H9 (cell line): ENCODE results near the gene TBC1D20. TPM values are rescaled to one million over a fixed set of nuclear protein-coding genes. Genes with fewer than 3 reads are reported as not detected.

Experiments
- DNase-seq: peaks from one replicate; pipeline ENCODE4 v3.0.0-alpha.2; 2017
- H2AFZ ChIP-seq: one replicate; pipeline ENCODE4 v1.6.1; 2013; ENCODE audit warnings: mild to moderate bottlenecking, low read length, control low read depth, moderate library complexity
- H2AK5ac ChIP-seq: 2 replicates; pipeline ENCODE4 v1.6.1; 2013; ENCODE audit warnings: low read length, control low read depth, mixed read lengths; ENCODE audit not compliant: insufficient read length
- H2BK120ac ChIP-seq: one replicate; pipeline ENCODE4 v1.6.1; 2013; ENCODE audit warnings: low read depth, mild to moderate bottlenecking, low read length, control low read depth, inconsistent platforms; ENCODE audit not compliant: poor library complexity, severe bottlenecking
- H2BK12ac ChIP-seq: 2 replicates; pipeline ENCODE4 v1.6.1; 2013; ENCODE audit warnings: low read length, control low read depth, mixed read lengths, low read depth; ENCODE audit not compliant: insufficient read length
- H2BK15ac ChIP-seq: 2 replicates; pipeline ENCODE4 v1.6.1; 2013; ENCODE audit warnings: low read depth, low read length, control low read depth
- H2BK20ac ChIP-seq: one replicate; pipeline ENCODE4 v1.6.1; 2013; ENCODE audit warnings: low read depth, mild to moderate bottlenecking, low read length, control low read depth, inconsistent platforms; ENCODE audit not compliant: poor library complexity, severe bottlenecking
- H2BK5ac ChIP-seq: 2 replicates; pipeline ENCODE4 v1.6.1; 2013; ENCODE audit warnings: low read length, control low read depth, mixed read lengths; ENCODE audit not compliant: insufficient read length
- H3K14ac ChIP-seq: 2 replicates; pipeline ENCODE4 v1.6.1; 2013; ENCODE audit warnings: low read length, control low read depth; ENCODE audit not compliant: insufficient read depth
- H3K18ac ChIP-seq: 2 replicates; pipeline ENCODE4 v1.6.1; 2013; ENCODE audit warnings: low read depth, mild to moderate bottlenecking, mixed read lengths, low read length, control low read depth; ENCODE audit not compliant: insufficient read length
- H3K23ac ChIP-seq: 2 replicates; pipeline ENCODE4 v1.6.1; 2013; ENCODE audit warnings: low read length, control low read depth, mixed read lengths, low read depth; ENCODE audit not compliant: insufficient read length
- H3K23me2 ChIP-seq: 2 replicates; pipeline ENCODE4 v1.6.1; 2013; ENCODE audit warnings: low read depth, mild to moderate bottlenecking, mixed read lengths, low read length, control low read depth; ENCODE audit not compliant: insufficient read length, poor library complexity, severe bottlenecking
- H3K27ac ChIP-seq: 2 replicates; pipeline ENCODE4 v1.5.1; 2013; ENCODE audit warnings: low read length, control low read depth, mixed read lengths, low read depth; ENCODE audit not compliant: insufficient read length
- H3K27me3 ChIP-seq: 2 replicates; pipeline ENCODE4 v1.6.1; 2013; ENCODE audit warnings: low read length, control low read depth, inconsistent platforms; ENCODE audit not compliant: insufficient read depth
- H3K4ac ChIP-seq: 2 replicates; pipeline ENCODE4 v1.6.1; 2013; ENCODE audit warnings: low read depth, mild to moderate bottlenecking, control low read depth, inconsistent platforms, low read length, moderate library complexity
- H3K4me1 ChIP-seq: 2 replicates; pipeline ENCODE4 v1.6.1; 2013; ENCODE audit warnings: low read length, control low read depth, inconsistent platforms; ENCODE audit not compliant: insufficient read depth
- H3K4me2 ChIP-seq: 2 replicates; pipeline ENCODE4 v1.6.1; 2013; ENCODE audit warnings: low read length, control low read depth, mixed read lengths; ENCODE audit not compliant: insufficient read length, insufficient read depth
- H3K56ac ChIP-seq: 2 replicates; pipeline ENCODE4 v1.6.1; 2013; ENCODE audit warnings: low read depth, mild to moderate bottlenecking, mixed read lengths, low read length, control low read depth; ENCODE audit not compliant: insufficient read length
- H3K79me1 ChIP-seq: 2 replicates; pipeline ENCODE4 v1.6.1; 2013; ENCODE audit warnings: low read depth, mild to moderate bottlenecking, moderate library complexity, low read length, control low read depth, inconsistent platforms; ENCODE audit not compliant: insufficient read depth, poor library complexity, severe bottlenecking
- H3K79me2 ChIP-seq: 2 replicates; pipeline ENCODE4 v1.6.1; 2013; ENCODE audit warnings: low read length, control low read depth, inconsistent platforms; ENCODE audit not compliant: insufficient read depth
- H3K9ac ChIP-seq: 2 replicates; pipeline ENCODE4 v1.6.1; 2013; ENCODE audit warnings: low read length, control low read depth, mixed read lengths; ENCODE audit not compliant: insufficient read length; ENCODE audit errors: extremely low read depth
- H3K9me3 ChIP-seq: one replicate; pipeline ENCODE4 v1.6.1; 2013; ENCODE audit warnings: low read depth, low read length, inconsistent platforms; ENCODE audit not compliant: control insufficient read depth
- H3T11ph ChIP-seq: one replicate; pipeline ENCODE4 v1.6.1; 2013; ENCODE audit warnings: mild to moderate bottlenecking, low read length, control low read depth, inconsistent platforms
- H4K20me1 ChIP-seq: one replicate; pipeline ENCODE4 v1.6.1; 2013; ENCODE audit not compliant: control insufficient read depth, insufficient read length, insufficient read depth
- H4K5ac ChIP-seq: 2 replicates; pipeline ENCODE4 v1.6.1; 2013; ENCODE audit warnings: low read depth, mild to moderate bottlenecking, mixed read lengths, low read length, control low read depth; ENCODE audit not compliant: insufficient read length
- H4K8ac ChIP-seq: replicated peaks from 2 replicates; pipeline ENCODE4 v1.6.1; 2013; ENCODE audit warnings: low read length, control low read depth, mixed read lengths, low read depth; ENCODE audit not compliant: insufficient read length
- H4K91ac ChIP-seq: 2 replicates; pipeline ENCODE4 v1.6.1; 2013; ENCODE audit warnings: low read depth, mild to moderate bottlenecking, moderate library complexity, mixed read lengths, low read length, control low read depth; ENCODE audit not compliant: insufficient read length
- H3K27ac Mint-ChIP-seq, 3 experiments: 2 replicates in 2 of 3; 3 replicates in 1 of 3; pipeline ENCODE4 v1.8.0; 2020 to 2021; ENCODE audit warnings: mixed read lengths in 3 of 3, mild to moderate bottlenecking in 1 of 3, moderate library complexity in 1 of 3
- H3K27me3 Mint-ChIP-seq: 2 replicates; pipeline ENCODE4 v1.8.0; 2021; ENCODE audit warnings: low read depth, mild to moderate bottlenecking, moderate library complexity, mixed read lengths
- H3K36me3 Mint-ChIP-seq, 3 experiments: 2 replicates in 2 of 3; 3 replicates in 1 of 3; pipeline ENCODE4 v1.8.0; 2020 to 2021; ENCODE audit warnings: low read depth in 3 of 3, mixed read lengths in 3 of 3; ENCODE audit not compliant: insufficient read depth in 1 of 3
- H3K4me1 Mint-ChIP-seq, 2 experiments: 2 replicates each; pipeline ENCODE4 v1.8.0; 2020; ENCODE audit warnings: mixed read lengths in 2 of 2
- H3K4me3 Mint-ChIP-seq, 2 experiments: 2 replicates in 1 of 2; 3 replicates in 1 of 2; pipeline ENCODE4 v1.8.0; 2020 to 2021; ENCODE audit warnings: mild to moderate bottlenecking in 2 of 2, mixed read lengths in 2 of 2, moderate library complexity in 1 of 2
- H3K9me3 Mint-ChIP-seq, 2 experiments: 2 replicates in 1 of 2; 3 replicates in 1 of 2; pipeline ENCODE4 v1.8.0; 2020; ENCODE audit warnings: mild to moderate bottlenecking in 2 of 2, mixed read lengths in 2 of 2, moderate library complexity in 1 of 2
- CTCF ChIP-seq: fragments of 200-600 bp; sonication (generic); conservative IDR thresholded peaks from 3 replicates; pipeline ENCODE4 v1.8.0; 2021; ENCODE audit warnings: antibody characterized with exemption, mild to moderate bottlenecking
- WGBS: extraction: QIAGEN DNeasy Blood & Tissue Kit; methylation state at CpG from one replicate; pipeline ENCODE4 v1.1.7; 2013; ENCODE audit warnings: missing lambda C conversion rate, low lambda C conversion rate, mixed read lengths; ENCODE audit not compliant: insufficient read length; ENCODE audit errors: extremely low coverage; 5-methylcytosine and 5-hydroxymethylcytosine counted together
- total RNA-seq: library from RNA; stranded (reverse); gene quantifications from 2 replicates; pipeline ENCODE4 v1.2.1, GENCODE V29; 2021

Gene TBC1D20
- total RNA-seq, 1 experiment from 2014 or later: 17.9 TPM

GRCh38 chr20:400128-400453, 62.2 kb downstream of the TBC1D20 start:
- WGBS: no CpG with 5 or more reads among the region's 2 CpGs
- peak overlapping the region; percentile 8 to 84 (median 48); a peak in 2 of 7 replicates for H3K27ac Mint-ChIP-seq
- H3K36me3 Mint-ChIP-seq: peaks cover 0 to 15% (median 5%) of the 10 kb centered on the region in 3 experiments; a peak in 4 of 7 replicates
- Histone ChIP-seq H2BK12ac (no peak overlapping the region), H3K9me3 (no peaks in the 10 kb centered on the region), H3K27me3 (no peaks in the 10 kb centered on the region), H3K79me2 (no peaks in the 10 kb centered on the region), H3K23me2 (no peaks in the 10 kb centered on the region), H2AK5ac (no peak overlapping the region), H2BK120ac (no peak overlapping the region), H2BK15ac (no peak overlapping the region), H2AFZ (peak overlapping the region; percentile 7), H3K79me1 (no peaks in the 10 kb centered on the region), H3T11ph (no peak overlapping the region), H3K4me2 (no peak overlapping the region), H3K14ac (no peak overlapping the region), H4K8ac (no peak overlapping the region), H3K23ac (no peak overlapping the region), H4K20me1 (no peaks in the 10 kb centered on the region), H2BK20ac (no peak overlapping the region), H3K18ac (no peak overlapping the region), H3K9ac (no peak overlapping the region), H3K4me1 (peaks cover 5% of the 10 kb centered on the region; the same call in 1 of the 2 replicates), H4K91ac (no peak overlapping the region), H3K27ac (no peak overlapping the region), H4K5ac (no peak overlapping the region), H2BK5ac (no peak overlapping the region), H3K56ac (no peak overlapping the region), H3K4ac (no peak overlapping the region)
- H3K4me3 Mint-ChIP-seq: no peak overlapping the region
- peaks cover 3 to 7% of the 10 kb centered on the region in 2 experiments; a peak in 3 of 5 replicates for H3K9me3 Mint-ChIP-seq
- TF ChIP-seq CTCF: no peak
- H3K4me1 Mint-ChIP-seq: peaks cover 16% of the 10 kb centered on the region in 2 experiments
- no peak for DNase-seq
- no peaks in the 10 kb centered on the region for H3K27me3 Mint-ChIP-seq
